Stimulated activated CD8-positive, alpha-beta memory T cell treated with anti-CD3 and anti-CD28 coated beads, Interleukin-15, amount 100 ng/mL, for 24 hours (primary cell): ENCODE measurements around the gene LZTFL1.

ENCODE experiments used
- DNase-seq: peaks from one replicate; pipeline ENCODE4 v3.0.0-alpha.2; 2020; ENCODE audit warnings: low read depth

LZTFL1 gene

GRCh38 chr3:45841757-45842491 is at the start of gene LZTFL1:
TSS of gene LZTFL1 (minus strand) at chr3:45842119. CDS start at chr3:45841991, 128 bp downstream.
- DNase-seq = peak; percentile 58

- no peak for DNase-seq
Measured at GRCh38 chr3:45890405-45890804, 48.5 kb upstream of the LZTFL1 start.

GRCh38 chr3:45889337-45889736 is 47.4 kb upstream of the LZTFL1 start:
- no peak for DNase-seq

GRCh38 chr3:45887759-45888511 is 46.0 kb upstream of the LZTFL1 start:
- DNase-seq = no peak

DNA sequence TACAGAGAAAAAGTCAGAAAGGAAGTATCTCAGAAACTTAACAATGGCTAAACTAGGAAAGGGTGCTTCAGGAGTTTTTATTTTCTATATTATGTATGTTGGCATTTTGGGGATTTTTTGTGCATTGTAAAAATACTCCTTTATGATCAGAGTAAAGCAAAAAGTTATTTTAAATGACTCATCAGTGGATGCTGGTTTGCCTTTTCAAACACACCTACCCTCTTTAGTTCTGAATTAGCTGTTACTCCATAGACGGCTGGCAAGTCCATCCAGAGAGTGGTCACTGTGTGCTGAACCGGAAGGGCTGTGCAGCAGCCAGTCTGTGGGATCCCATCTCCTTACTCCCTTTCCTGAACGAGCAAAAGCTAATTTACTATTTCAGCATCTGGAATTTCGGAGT is 45.4 kb upstream of the LZTFL1 start:
- no peak for DNase-seq

DNA sequence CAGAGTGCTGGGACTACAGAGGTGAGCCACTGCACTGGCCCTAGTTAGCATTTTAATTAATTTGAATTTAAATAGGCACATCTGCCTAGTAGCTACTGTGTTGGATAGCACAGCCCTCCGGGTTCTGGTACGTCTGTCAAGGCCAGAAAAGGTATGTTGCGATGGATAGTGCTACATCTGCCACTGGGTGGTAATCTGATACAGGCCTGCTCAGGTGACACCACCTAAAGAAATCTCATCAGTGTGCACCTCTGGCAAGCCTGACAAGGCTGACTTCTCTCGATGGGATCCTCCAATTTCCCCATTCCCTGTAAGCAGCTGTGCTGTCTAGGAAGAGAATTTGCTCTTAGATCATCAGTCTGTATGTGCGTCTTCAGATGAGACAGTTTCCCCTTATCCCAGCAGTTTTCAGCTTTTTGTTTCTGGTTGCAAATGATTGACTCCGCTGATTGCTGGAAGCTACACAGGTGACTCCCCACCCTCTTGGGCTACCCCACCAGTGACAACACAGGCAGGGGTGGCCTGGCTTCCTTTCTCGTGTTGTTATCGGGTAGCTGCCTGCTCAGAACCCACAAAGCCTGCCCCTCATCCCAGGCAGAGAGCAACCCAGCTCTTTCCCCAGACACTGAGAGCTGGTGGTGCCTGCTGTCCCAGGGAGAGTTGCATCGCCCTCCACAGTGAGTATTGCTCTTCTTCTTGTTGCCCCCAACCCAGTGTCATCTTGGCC is 44.2 kb upstream of the LZTFL1 start, which contains the start of gene CCR9:
CCR9 (plus strand) TSS at position 565 of the 727 bp plus-strand sequence. CDS start 8,391 bp downstream, outside the sequence.
- no peak for DNase-seq

GRCh38 chr3:45884368-45885201 is 42.7 kb upstream of the LZTFL1 start:
- DNase-seq = no peak

- no peak for DNase-seq
Measured at GRCh38 chr3:45881078-45882022, 39.4 kb upstream of the LZTFL1 start.

DNA sequence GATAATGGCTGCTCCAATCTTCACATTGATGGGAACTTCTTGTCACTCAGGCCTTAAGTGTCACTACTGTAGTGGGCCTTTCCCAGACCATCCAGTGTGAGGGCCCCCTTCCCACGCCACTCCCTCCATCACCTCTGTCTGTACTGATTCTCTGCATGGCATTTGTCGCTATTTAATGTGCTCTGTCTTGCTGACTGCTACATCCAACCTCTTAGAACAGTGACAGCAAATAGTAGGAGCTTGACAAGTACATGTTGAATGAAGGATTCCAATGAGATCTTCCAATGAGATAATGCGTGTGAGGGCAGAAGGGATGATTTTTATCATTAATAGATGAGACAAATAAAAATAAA is 38.8 kb upstream of the LZTFL1 start:
- DNase-seq = no peak

DNA sequence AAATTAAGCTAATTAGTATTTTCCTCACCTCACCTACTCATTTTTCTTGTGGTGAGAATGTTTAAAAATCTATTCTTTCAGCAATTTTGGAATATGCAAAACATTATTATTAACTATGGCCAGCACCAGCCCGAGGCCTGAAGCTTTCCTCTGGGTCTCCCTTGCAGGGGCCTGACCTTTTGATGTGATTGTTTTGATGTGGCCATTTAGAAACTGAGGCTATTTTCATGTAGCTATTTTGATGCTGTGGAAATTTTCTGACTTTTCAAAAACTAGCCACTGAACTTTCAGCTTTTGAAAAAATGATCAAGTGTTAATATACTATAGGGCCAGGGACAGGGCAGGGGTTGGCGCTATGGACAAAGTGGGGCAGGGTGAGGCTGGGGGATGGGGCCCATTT is 36.2 kb upstream of the LZTFL1 start:
- DNase-seq = no peak

- no peak for DNase-seq
Measured at GRCh38 chr3:45874677-45875346, 32.9 kb upstream of the LZTFL1 start.

GRCh38 chr3:45873638-45874037 is 31.7 kb upstream of the LZTFL1 start:
- DNase-seq = no peak

GRCh38 chr3:45873036-45873435 is 31.1 kb upstream of the LZTFL1 start:
- no peak for DNase-seq

- DNase-seq = no peak
Measured at GRCh38 chr3:45872569-45872968, 30.6 kb upstream of the LZTFL1 start.

GRCh38 chr3:45871780-45872179 is 29.9 kb upstream of the LZTFL1 start:
- no peak for DNase-seq

- no peak for DNase-seq
Measured at GRCh38 chr3:45870099-45870498, 28.2 kb upstream of the LZTFL1 start.

DNA sequence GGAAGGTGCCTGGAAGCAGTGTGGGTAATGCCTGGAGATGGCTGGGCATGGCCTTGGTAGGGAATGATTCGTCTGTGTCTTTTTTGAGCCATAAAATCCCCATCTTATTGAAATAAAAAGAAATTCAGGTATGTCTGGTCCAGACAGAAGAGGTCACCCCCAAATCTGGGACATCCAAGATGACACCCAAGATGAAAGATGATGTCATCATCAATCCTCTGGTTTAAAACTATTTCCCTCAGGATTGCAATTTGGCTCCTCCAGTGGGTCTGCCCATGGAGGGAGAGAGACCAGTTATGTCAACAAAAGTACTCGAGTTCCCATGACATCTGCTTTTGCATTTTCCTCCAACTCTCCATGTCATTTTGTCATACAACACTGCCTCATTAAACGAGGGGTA is 27.7 kb upstream of the LZTFL1 start:
- no peak for DNase-seq

DNA sequence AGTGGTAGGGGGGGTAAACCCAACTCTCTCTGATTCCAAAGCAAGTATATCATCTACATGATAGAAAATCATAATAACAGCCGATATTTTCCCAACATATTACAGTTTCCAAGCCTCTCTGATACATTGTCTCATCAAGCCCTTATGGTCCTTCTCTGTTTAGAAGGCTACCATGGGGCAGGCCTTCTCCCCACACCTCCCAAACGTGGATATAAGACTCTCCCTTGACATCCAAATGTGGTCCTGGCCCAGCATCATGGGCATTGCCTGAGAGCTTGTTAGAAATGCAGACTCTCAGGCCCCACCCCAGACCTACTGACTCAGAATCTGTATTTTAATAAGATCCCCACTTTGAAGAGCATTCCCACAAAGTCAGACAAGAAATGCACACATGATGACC is 26.7 kb upstream of the LZTFL1 start:
- DNase-seq = no peak

DNA sequence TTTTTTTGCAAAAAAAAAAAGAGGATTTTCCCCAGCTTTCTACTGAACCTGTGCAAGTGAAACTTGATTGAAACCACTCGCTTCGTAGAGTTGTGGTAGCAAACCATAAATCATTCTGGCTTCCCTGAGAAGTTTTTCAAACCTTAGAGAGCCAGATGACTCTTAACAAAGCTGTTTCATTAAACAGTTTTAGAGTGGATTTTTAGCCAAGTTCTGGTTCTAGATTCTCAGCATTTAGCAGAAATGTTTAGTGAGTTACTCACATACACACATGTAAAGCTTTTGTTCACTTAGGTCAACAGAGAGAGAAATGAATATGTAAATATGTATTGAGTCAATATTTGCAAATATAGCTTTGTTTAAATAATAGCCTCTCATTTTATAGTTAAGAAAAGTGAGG is 26.3 kb upstream of the LZTFL1 start:
- no peak for DNase-seq

GRCh38 chr3:45865563-45865962 is 23.6 kb upstream of the LZTFL1 start:
- DNase-seq = no peak
